Stimulated activated CD4-positive, alpha-beta T cell treated with anti-CD3 and anti-CD28 coated beads, Interleukin-15, amount 100 ng/mL, for 48 hours (primary cell): ENCODE data around the gene IP6K3.
A peak's percentile ranks its signal among the peaks of the same experiment; 100 is the strongest.

Source experiments
- DNase-seq, 2 donors: peaks; one replicate each; pipeline ENCODE4 v3.0.0-alpha.2; 2020; ENCODE audit warnings: low read depth in 2 of 2

The IP6K3 gene

DNA sequence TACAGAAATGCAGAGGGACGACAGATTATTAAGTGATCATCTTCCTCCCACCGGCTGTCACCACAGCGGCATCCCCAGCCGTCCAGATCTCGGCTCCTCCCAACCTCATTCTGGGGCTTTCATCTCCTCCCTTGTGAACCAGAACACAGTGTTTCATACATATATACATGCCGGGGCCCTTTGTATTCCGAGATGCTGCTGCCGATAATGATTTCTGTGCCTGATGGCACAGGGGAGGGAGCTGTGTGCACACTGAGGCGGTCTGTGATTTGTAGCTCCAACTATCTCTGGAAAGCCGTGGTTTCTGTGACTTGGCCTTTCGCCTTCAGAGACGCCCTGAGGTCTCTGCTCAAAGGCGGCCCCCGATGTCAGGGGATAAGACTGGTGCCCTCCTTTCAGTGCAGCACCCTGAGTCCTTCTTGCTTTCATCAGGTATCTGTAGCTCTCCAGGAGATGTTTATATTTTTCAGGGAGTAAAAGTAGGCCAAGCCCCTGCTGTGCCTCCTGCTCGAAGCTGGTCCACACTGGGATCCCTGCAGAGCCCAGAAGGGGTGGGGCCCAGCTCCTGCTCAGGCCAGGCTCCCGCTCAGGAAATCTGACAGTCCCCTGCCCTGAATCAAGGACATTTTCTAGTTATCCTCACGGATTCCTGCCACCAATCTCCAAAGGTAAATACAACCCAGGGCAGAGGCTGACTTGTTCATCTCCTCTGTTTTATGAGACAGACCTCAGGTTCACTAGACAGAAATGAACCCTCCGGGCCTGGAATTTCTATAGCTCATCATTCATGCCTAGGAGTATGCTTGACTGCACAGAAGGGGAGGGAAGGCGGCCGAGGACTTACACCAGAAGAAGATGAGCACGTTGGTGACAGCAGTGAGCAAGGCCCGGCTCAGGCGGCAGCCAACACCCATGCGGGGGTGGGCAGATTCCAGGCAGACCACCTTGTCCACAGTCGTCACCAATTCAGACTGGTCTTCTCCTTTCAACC is 31.0 kb upstream of the IP6K3 start:
- no peak for DNase-seq

DNA sequence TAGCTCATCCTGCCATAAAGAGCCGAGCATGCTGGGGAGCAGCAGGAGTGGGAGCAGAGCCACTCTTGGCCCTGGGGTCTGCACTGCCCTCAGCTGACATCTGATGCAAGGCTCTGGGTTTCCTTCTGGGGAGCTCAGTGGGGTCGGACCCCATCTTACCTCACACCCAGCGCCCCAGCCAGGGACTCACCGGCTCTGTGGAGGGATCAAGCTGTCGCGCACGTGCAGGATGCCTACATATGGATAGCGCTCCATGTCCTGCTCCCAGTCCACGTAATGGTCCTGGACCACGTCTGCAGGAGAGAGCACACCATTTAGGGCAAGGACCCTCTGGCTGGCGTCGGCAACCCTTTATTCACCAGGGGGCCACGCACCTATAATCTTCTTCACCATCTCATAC is 30.1 kb upstream of the IP6K3 start:
- DNase-seq, result no peak

DNA sequence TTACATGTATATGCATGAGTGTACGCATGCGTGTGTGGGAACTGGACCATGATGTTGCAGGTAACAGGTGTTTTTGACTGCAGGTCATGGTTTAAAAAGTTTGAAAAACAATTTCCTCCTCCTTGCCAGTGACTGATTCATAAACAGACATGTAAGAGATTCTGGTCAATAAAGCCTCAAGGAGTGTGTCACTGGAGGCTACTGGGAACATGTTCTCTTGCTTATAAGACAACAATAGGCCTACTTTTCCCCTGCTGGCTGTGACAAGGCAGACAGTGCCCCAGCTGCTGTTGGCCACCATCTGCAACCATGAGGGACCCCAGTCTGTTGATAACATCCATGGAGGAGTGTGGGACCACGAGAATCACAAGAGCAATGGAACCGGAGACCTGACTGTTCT is 29.5 kb upstream of the IP6K3 start:
- no peak for DNase-seq

DNA sequence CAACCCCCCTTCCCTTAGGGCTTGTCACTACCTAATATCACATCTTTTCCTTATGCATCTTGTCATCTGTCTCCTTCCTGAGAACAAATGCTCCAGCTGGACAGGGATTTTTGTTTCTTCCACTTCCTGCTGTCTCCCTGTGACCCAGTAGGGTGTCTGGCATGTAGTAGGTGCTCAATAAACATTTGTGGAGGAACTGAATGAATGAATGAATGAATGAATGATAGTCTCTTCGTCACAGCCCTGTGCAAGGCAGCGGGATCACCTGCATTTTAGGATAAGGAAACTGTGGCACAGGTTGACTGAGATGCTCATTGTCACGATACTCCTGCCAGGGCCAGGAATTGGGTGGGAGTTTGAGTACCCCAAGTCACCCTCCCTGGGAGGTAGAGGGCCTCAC is 28.1 kb upstream of the IP6K3 start:
- no peak for DNase-seq

DNA sequence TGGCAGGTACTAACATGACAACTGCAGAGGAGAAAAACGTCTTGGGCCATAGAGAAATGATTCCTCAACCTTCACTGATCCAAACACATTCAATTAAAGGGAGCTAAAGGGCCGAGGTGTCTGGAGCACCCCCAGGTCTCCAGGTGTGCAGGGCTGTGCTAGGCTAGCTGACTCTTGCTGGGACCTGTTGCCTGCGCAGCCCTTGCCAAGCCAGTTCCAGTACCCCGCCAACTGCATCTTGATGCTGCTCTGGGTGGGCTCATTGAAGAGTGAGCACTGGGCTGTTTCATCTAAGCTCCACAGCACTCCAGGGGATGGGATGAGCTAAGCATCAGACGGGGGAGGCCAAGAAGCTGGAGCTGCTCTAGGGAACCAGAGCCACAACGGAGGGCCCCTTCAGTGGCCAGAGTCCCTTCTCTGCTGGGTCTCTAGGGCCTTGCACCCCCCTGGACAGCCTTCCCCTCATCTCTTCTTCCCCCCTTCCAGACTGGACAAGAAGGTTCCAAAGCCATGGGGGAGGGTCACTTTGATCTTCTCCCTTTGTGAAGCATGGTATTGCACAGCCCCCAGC is 26.3 kb upstream of the IP6K3 start:
- no peak for DNase-seq

- no peak for DNase-seq
Observed at GRCh38 chr6:33772082-33772830, 25.6 kb upstream of the IP6K3 start.

- DNase-seq, result peak; percentile 34 to 48
Observed at GRCh38 chr6:33771146-33772081, 24.7 kb upstream of the IP6K3 start.

GRCh38 chr6:33770833-33771145 is 24.1 kb upstream of the IP6K3 start:
- no peak for DNase-seq

DNA sequence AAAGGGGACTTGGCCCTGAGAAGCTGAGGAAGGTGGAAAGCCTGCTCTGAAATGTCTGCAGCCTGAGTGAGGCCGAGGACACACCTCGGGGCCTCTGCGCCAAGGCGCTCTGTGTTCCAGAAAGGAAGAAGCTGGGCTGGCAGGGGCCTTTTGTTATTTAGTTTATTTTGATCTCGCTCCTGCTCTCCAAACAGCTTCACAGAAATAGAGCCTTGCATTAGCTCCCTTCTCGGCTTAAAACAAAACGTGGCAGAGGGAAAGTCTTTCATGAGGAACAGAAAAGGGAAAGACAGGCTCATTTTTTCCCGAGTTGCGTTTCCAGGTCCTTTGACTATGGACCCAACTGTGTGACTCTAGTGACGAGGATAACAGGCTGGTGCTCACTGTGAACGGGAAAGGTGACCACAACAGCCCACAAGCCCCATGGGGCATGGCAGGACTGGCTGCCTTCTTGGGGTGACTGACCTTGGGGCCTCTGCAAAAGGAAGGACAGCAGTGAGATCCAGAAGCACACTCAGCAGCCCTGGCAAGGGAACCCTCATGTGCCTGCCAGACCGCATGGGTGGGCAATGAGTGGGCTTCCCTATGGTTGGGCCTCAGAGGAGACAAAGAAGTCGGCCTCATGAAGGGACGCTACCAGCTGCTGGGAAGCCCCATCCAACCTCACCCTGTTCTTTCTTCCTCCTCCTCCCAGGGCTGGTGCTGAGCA is 23.6 kb upstream of the IP6K3 start:
- DNase-seq, result no peak

DNA sequence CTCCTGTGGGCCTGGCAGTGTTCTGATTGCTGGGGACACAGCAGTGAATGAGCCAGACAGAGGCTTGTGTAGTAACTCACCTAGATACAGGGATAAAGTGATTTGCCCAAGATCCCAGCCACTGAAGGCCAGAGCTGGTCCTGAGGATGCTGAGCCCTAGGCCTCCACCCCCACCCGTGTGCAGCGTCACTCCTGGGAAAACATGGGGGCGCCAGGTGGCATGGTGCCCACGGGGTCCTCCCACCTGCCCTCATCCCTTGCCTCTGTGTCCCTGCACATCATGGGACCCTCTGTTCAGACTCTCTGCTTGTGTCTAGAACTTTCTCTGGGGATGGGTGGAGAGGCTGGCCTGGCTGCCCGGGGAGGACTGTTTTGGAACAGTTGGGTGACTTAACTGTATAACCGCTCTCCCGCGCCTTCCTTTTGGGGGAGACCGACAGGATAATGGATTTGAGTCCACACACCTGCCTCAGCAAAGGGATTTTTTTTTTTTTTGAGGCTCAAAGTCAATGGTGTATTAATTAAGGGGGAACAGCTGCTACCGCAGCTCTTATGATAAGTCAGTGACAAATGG is 22.6 kb upstream of the IP6K3 start:
- no peak for DNase-seq

DNA sequence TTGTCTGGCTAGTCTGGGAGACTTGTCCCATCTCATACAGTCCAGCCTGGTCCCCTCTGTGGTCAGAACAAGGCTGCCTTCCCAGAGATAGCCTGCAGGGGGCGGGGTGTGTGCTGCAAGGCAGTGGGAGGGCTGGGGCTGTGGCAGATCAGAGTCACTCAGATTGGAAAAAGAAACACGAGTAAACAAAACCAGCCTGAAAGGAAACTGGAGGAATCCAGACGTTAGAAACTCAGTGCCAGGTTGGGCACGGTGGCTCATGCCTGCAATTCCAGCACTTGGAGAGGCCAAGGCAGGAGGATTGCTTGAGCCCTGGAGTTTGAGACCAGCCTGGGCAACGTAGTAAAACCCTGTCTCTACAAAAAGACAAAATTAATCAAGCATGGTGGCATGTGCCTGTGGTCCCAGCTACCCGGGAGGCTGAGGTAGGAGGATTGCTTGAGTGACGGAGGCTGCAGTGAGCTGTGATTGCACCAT is 22.0 kb upstream of the IP6K3 start:
- DNase-seq, result peak; percentile 54 to 71

DNA sequence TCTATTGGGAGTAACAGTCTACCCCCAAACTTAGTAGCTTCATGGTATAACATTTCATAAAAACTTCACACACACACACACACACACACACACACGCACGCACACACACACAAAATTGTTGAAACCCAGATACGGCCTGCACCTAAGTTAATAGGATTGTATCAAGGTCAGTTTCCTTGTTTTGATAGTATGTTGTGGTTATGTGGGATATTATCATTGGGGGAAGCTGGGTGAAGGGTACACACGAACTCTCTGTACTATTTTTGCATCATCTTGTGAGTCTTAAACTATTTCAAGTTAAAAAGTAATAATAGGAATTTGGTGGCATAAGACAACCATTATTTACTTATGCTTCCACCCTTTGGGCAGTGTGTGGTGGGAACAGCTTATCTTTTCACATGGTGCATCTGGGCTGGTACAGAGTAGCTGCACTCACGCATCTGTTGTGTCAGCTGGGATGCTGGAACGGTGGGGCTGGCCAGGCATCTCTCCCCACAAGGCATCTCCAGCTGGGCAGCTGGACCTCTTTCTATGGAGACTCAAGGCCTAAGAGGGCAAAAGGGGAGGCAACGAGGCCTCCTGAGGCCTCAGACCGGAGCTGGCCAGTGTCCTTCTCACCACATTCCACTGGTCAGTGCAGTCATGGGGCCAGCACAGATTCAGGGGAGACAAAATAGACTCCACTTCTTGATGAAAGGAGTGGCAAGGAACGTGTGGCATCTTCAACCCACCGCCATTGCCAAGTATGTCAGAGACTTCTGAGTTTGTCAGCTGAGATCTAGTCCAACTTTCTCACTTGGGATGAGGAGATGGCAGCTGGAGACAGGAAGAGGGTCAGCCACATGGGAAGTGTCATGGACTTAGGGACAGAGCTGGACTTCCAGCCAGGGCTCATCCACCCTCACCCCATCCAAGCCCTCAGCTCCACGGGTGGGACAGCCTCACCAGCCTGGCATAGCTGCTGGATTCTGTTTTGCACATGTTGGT is 20.5 kb upstream of the IP6K3 start:
- no peak for DNase-seq

- no peak for DNase-seq
Observed at GRCh38 chr6:33765368-33765767, 18.7 kb upstream of the IP6K3 start.

GRCh38 chr6:33764036-33764435 is 17.3 kb upstream of the IP6K3 start:
- DNase-seq, result no peak

DNA sequence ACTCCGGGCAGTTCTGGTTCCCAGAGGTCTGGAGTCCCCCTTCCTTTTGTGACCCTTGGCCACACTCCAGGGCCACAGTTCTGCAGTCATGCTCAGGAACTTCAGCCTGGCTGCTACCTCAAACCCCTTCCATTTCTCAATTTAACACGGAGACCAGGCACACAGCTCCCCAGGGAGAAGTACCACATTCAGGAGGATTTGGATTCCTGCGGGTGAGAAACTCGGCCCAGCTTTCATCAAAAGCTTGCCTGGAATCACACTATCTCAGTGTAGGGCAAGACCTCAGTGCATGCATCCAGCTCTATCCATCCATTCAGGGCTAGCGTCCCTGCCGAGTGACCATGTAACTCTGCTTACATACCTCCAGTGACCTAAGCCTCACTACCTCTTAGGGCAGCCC is 16.8 kb upstream of the IP6K3 start:
- no peak for DNase-seq

GRCh38 chr6:33762713-33763112 is 16.0 kb upstream of the IP6K3 start:
- DNase-seq, result no peak

DNA sequence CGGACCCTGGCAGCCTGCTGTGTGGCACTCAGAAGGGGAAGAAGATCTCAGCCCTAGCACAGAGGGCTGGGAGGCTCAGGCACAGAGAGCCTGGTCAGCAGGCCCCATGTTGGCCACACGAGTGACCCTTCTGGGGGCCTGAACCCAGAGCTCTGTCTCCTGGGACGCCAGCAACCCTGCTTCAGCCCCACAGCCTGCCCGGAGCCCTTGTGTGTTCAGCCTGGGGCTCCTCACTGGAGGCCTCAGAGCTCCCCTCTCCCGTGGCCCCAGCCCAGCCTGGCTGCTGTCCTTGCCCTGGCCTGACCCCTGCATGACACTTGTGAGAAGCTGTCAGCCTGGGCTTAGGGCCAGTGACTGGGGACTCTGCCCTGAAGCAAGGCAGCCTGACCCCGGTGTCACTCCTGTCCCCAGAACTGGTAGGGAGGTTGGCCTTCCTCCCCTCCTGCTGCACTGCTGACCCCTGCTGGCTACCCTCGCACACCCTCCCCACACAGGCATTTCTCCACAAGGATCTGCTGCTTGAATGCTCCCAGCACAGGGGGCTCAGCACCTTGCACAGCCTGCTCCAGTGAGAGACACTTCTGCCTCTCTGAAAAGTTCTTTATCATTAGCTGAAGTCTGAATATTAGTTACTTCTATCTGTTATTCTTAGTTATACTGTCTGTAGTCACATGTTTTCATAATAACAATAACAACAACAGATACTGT is 15.4 kb upstream of the IP6K3 start:
- peak in 1 of 2 donors; percentile 27 for DNase-seq

GRCh38 chr6:33761581-33761921 is 14.8 kb upstream of the IP6K3 start:
- DNase-seq, result no peak
